SU-DHL-6 (cell line): ENCODE results near the gene CUL7.

Experiments
- EZH2phosphoT487 ChIP-seq: fragments of 200-600 bp; sonication (generic), shearing (Covaris generic); conservative IDR thresholded peaks from 2 replicates; pipeline ENCODE4 v1.6.1; 2018; ENCODE audit warnings: mild to moderate bottlenecking, antibody characterized with exemption, low read length, moderate library complexity, mixed read lengths
- TF ChIP-seq, protein P1 (sequence below): fragments of 200-600 bp; sonication (generic); IDR thresholded peaks from one replicate; pipeline ENCODE4 v1.5.1; 2017; ENCODE audit warnings: antibody characterized with exemption, mild to moderate bottlenecking, low read length, moderate library complexity; ENCODE audit not compliant: insufficient read depth, poor library complexity, severe bottlenecking

GRCh38 chr6:43091436-43091991 lies 37.9 kb upstream of the CUL7 start:
- TF ChIP-seq, protein P1, sequence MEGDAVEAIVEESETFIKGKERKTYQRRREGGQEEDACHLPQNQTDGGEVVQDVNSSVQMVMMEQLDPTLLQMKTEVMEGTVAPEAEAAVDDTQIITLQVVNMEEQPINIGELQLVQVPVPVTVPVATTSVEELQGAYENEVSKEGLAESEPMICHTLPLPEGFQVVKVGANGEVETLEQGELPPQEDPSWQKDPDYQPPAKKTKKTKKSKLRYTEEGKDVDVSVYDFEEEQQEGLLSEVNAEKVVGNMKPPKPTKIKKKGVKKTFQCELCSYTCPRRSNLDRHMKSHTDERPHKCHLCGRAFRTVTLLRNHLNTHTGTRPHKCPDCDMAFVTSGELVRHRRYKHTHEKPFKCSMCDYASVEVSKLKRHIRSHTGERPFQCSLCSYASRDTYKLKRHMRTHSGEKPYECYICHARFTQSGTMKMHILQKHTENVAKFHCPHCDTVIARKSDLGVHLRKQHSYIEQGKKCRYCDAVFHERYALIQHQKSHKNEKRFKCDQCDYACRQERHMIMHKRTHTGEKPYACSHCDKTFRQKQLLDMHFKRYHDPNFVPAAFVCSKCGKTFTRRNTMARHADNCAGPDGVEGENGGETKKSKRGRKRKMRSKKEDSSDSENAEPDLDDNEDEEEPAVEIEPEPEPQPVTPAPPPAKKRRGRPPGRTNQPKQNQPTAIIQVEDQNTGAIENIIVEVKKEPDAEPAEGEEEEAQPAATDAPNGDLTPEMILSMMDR, result no peak
- TF ChIP-seq EZH2phosphoT487, result no peak
